Coronary artery (tissue), 2 donors: ENCODE measurements around the gene DGKZ.
A peak's percentile ranks its signal among the peaks of the same experiment; 100 is the strongest.

Source experiments
- DNase-seq: peaks from one replicate; pipeline ENCODE4 v3.0.0-alpha.2; 2017; ENCODE audit warnings: low spot score
- H3K27ac ChIP-seq, 2 donors: fragments of 200-600 bp; sonication (generic); one replicate each; pipeline ENCODE4 v1.5.1; 2016 to 2019
- H3K4me3 ChIP-seq: fragments of 200-600 bp; sonication (generic); 2 replicates; pipeline ENCODE4 v1.5.1; 2016; ENCODE audit warnings: mild to moderate bottlenecking, moderate library complexity
- CTCF ChIP-seq: fragments of 200-600 bp; sonication (generic); IDR thresholded peaks from one replicate; pipeline ENCODE4 v1.5.1; 2019; ENCODE audit warnings: antibody characterized with exemption

DGKZ gene

GRCh38 chr11:46304605-46305179 lies 42.6 kb upstream of the DGKZ start:
- no peak overlapping the region for H3K27ac ChIP-seq
- DNase-seq = no peak
- no peak for TF ChIP-seq CTCF
- H3K4me3 ChIP-seq = no peak overlapping the region

GRCh38 chr11:46305295-46305694 lies 42.0 kb upstream of the DGKZ start:
- Histone ChIP-seq H3K4me3 (no peak overlapping the region), H3K27ac (no peak overlapping the region)
- no peak for DNase-seq
- no peak for TF ChIP-seq CTCF

GRCh38 chr11:46306296-46306853 lies 40.9 kb upstream of the DGKZ start:
- no peak for DNase-seq
- Histone ChIP-seq H3K4me3 (no peak overlapping the region), H3K27ac (no peak overlapping the region)
- no peak for TF ChIP-seq CTCF

GRCh38 chr11:46307369-46307768 lies 39.9 kb upstream of the DGKZ start:
- Histone ChIP-seq H3K27ac (no peak overlapping the region), H3K4me3 (no peak overlapping the region)
- TF ChIP-seq CTCF = no peak
- DNase-seq = no peak

DNA sequence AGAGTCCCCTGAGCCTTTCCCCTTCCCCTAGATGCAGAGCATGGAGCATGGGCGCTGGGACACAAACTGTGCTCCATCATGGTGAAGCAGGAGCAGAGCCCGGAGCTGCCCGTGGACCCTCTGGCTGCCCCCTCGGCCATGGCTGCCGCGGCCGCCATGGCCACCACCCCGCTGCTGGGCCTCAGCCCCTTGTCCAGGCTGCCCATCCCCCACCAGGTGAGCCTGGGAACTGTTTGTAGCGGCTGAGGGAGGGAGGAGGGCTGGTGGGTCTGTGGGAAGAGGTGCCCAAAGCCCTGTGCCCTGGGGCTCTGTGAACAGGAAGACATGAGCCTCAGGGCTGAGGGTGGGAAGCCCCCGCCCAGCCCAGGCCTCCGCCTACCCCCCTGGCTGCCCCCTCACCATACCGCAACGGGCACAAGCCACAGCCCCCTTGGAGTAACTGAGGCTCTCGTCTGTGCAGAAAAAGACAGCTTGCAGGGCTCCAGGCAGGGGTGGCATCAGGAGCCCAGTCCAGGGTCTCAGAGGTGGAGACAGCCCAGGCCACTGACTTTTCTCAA lies 39.4 kb upstream of the DGKZ start:
- no peak overlapping the region for H3K27ac ChIP-seq
- no peak for DNase-seq
- TF ChIP-seq CTCF = no peak
- no peak overlapping the region for H3K4me3 ChIP-seq

- no peak for DNase-seq
- no peak overlapping the region for H3K27ac ChIP-seq
- TF ChIP-seq CTCF = peak; percentile 85
- no peak overlapping the region for H3K4me3 ChIP-seq
These were observed 38.4 kb upstream of the DGKZ start for GRCh38 chr11:46308631-46309419.
